GM12872 (cell line): ENCODE results near the gene APOBEC3G.

Source experiments
- TF ChIP-seq, protein P1 (sequence below): IDR thresholded peaks from 3 replicates; pipeline ENCODE4 v1.5.1; 2011; ENCODE audit warnings: low read depth, mild to moderate bottlenecking, low read length, moderate library complexity; ENCODE audit not compliant: insufficient read depth

The APOBEC3G gene

DNA sequence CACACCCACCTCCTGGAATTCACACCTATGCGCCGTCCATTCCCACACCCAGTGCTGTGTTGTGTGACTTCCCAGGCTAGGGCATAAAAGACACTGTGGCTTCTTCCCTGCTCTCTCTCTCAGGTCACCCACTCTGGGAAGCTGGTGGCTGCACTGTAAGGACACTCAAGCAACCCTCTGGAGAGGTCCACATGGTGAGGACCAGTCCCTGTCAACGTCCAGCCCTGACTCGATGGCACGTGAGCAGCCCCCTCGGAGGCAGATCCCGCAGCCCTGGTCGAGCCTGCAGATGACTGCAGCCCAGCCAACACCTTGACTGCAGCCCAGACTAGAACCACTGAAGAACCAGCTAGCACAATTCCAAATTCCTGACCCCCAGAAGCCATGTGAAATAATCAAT lies 59.2 kb downstream of the APOBEC3G start:
- TF ChIP-seq, protein P1, sequence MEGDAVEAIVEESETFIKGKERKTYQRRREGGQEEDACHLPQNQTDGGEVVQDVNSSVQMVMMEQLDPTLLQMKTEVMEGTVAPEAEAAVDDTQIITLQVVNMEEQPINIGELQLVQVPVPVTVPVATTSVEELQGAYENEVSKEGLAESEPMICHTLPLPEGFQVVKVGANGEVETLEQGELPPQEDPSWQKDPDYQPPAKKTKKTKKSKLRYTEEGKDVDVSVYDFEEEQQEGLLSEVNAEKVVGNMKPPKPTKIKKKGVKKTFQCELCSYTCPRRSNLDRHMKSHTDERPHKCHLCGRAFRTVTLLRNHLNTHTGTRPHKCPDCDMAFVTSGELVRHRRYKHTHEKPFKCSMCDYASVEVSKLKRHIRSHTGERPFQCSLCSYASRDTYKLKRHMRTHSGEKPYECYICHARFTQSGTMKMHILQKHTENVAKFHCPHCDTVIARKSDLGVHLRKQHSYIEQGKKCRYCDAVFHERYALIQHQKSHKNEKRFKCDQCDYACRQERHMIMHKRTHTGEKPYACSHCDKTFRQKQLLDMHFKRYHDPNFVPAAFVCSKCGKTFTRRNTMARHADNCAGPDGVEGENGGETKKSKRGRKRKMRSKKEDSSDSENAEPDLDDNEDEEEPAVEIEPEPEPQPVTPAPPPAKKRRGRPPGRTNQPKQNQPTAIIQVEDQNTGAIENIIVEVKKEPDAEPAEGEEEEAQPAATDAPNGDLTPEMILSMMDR: no peak
